Choroid plexus epithelial cell (primary cell): ENCODE data around the gene CAPN2.
A peak's percentile ranks its signal among the peaks of the same experiment; 100 is the strongest.

Experiments
- DNase-seq: peaks from one replicate; pipeline ENCODE4 v3.0.0-alpha.2; 2010; ENCODE audit warnings: low read depth
- H3K4me3 ChIP-seq: 2 replicates; pipeline ENCODE4 v1.5.1; 2011; ENCODE audit warnings: low read depth, mild to moderate bottlenecking, control low read depth, low read length, moderate library complexity
- CTCF ChIP-seq: conservative IDR thresholded peaks from 2 replicates; pipeline ENCODE4 v1.5.1; 2011; ENCODE audit warnings: low read depth, mild to moderate bottlenecking, control low read depth, inconsistent platforms, low read length, moderate library complexity

Gene CAPN2

GRCh38 chr1:223684488-223684792 lies 27.9 kb upstream of the CAPN2 start:
- H3K4me3 ChIP-seq, result no peak overlapping the region
- no peak for DNase-seq
- no peak for TF ChIP-seq CTCF

GRCh38 chr1:223691121-223691520 lies 21.2 kb upstream of the CAPN2 start:
- DNase-seq, result no peak
- H3K4me3 ChIP-seq, result no peak overlapping the region
- no peak for TF ChIP-seq CTCF

- no peak for TF ChIP-seq CTCF
- no peak for DNase-seq
- no peak overlapping the region for H3K4me3 ChIP-seq
These were observed 17.3 kb upstream of the CAPN2 start for GRCh38 chr1:223695014-223695548.

GRCh38 chr1:223695941-223696340 lies 16.4 kb upstream of the CAPN2 start:
- no peak overlapping the region for H3K4me3 ChIP-seq
- peak; percentile 82 for DNase-seq
- TF ChIP-seq CTCF, result no peak

GRCh38 chr1:223700388-223700918 lies 11.9 kb upstream of the CAPN2 start:
- DNase-seq, result peak; percentile 68
- no peak overlapping the region for H3K4me3 ChIP-seq
- no peak for TF ChIP-seq CTCF

GRCh38 chr1:223700942-223701637 lies 11.2 kb upstream of the CAPN2 start:
- H3K4me3 ChIP-seq, result peak overlapping the region; percentile 12
- TF ChIP-seq CTCF, result no peak
- DNase-seq, result peak; percentile 97
